GM23338 (cell line): ENCODE measurements around the gene CYB561D2. TPM values are rescaled to one million over a fixed set of nuclear protein-coding genes. Genes with fewer than 3 reads are reported as not detected.
A peak's percentile ranks its signal among the peaks of the same experiment; 100 is the strongest.

ENCODE experiments used
- ATAC-seq: fragments of 200-7000 bp; cut with Tn5 transposase; 3 replicates; pipeline ENCODE4 v1.9.1; 2020
- DNase-seq: peaks from one replicate; pipeline ENCODE4 v3.0.0-alpha.2; 2015; ENCODE audit warnings: low spot score
- H2AFZ ChIP-seq: fragments of 200-600 bp; sonication (generic); 2 replicates; pipeline ENCODE4 v1.8.0; 2016; ENCODE audit warnings: antibody characterized with exemption, mild to moderate bottlenecking, moderate library complexity
- H3F3A ChIP-seq: fragments of 200-600 bp; sonication (generic); replicated peaks from 2 replicates; pipeline ENCODE4 v1.8.0; 2017; ENCODE audit warnings: antibody characterized with exemption, mixed run types, low read depth
- H3K27ac ChIP-seq: fragments of 200-600 bp; sonication (generic); 2 replicates; pipeline ENCODE4 v1.6.1; 2016; ENCODE audit warnings: low read depth
- H3K27me3 ChIP-seq: fragments of 200-600 bp; sonication (generic); 2 replicates; pipeline ENCODE4 v1.8.0; 2016; ENCODE audit warnings: mild to moderate bottlenecking, mixed run types, moderate library complexity; ENCODE audit not compliant: insufficient read depth
- H3K36me3 ChIP-seq: fragments of 200-600 bp; sonication (generic); 2 replicates; pipeline ENCODE4 v1.8.0; 2016; ENCODE audit warnings: mild to moderate bottlenecking; ENCODE audit not compliant: insufficient read depth
- H3K4me1 ChIP-seq: fragments of 200-600 bp; sonication (generic); 2 replicates; pipeline ENCODE4 v1.8.0; 2016; ENCODE audit warnings: mild to moderate bottlenecking, moderate library complexity; ENCODE audit not compliant: insufficient read depth
- H3K4me2 ChIP-seq: fragments of 200-600 bp; sonication (generic); 2 replicates; pipeline ENCODE4 v1.7.1; 2017; ENCODE audit warnings: mixed run types
- H3K4me3 ChIP-seq: fragments of 200-600 bp; sonication (generic); 2 replicates; pipeline ENCODE4 v1.6.1; 2016; ENCODE audit warnings: mixed run types
- H3K79me2 ChIP-seq: fragments of 200-600 bp; sonication (generic); replicated peaks from 2 replicates; pipeline ENCODE4 v1.8.0; 2017; ENCODE audit warnings: mild to moderate bottlenecking; ENCODE audit not compliant: insufficient read depth
- H3K9me2 ChIP-seq: fragments of 200-600 bp; sonication (generic); 2 replicates; pipeline ENCODE4 v1.8.0; 2017; ENCODE audit not compliant: insufficient read depth
- H4K20me1 ChIP-seq: fragments of 200-600 bp; sonication (generic); replicated peaks from 2 replicates; pipeline ENCODE4 v1.8.0; 2017; ENCODE audit warnings: mild to moderate bottlenecking; ENCODE audit not compliant: insufficient read depth
- H3K27ac Mint-ChIP-seq: 2 replicates; pipeline ENCODE4 v1.8.0; 2020; ENCODE audit warnings: inconsistent platforms, mild to moderate bottlenecking, moderate library complexity, mixed read lengths
- H3K27me3 Mint-ChIP-seq: 3 replicates; pipeline ENCODE4 v1.8.0; 2022; ENCODE audit warnings: low read depth, mild to moderate bottlenecking, moderate library complexity, mixed read lengths, inconsistent platforms; ENCODE audit not compliant: insufficient read depth, poor library complexity
- H3K36me3 Mint-ChIP-seq: 3 replicates; pipeline ENCODE4 v1.8.0; 2021; ENCODE audit warnings: low read depth, mild to moderate bottlenecking, inconsistent platforms, moderate library complexity, mixed read lengths
- H3K4me1 Mint-ChIP-seq: 3 replicates; pipeline ENCODE4 v1.8.0; 2020; ENCODE audit warnings: mild to moderate bottlenecking, inconsistent platforms, mixed read lengths
- H3K4me3 Mint-ChIP-seq: 3 replicates; pipeline ENCODE4 v1.8.0; 2021; ENCODE audit warnings: moderate library complexity, mild to moderate bottlenecking, inconsistent platforms, mixed read lengths
- H3K9me3 Mint-ChIP-seq: 3 replicates; pipeline ENCODE4 v1.8.0; 2020; ENCODE audit warnings: moderate library complexity, mild to moderate bottlenecking, inconsistent platforms, mixed read lengths
- CTCF ChIP-seq, 2 experiments: fragments of 200-600 bp in 1 of 2; sonication (generic) in 1 of 2; conservative IDR thresholded peaks; 2 replicates each; pipeline versions ENCODE4 v1.5.1 to v1.6.1; 2016 to 2017; ENCODE audit warnings: antibody characterized with exemption in 2 of 2, low read depth in 2 of 2, mild to moderate bottlenecking in 2 of 2, moderate library complexity in 1 of 2
- EZH2phosphoT487 ChIP-seq: fragments of 200-600 bp; sonication (generic); IDR thresholded peaks from one replicate; pipeline ENCODE4 v1.8.1; 2018; ENCODE audit warnings: antibody characterized with exemption; ENCODE audit not compliant: unreplicated experiment
- POLR2AphosphoS5 ChIP-seq: IDR thresholded peaks from 2 replicates; pipeline ENCODE4 v1.6.1; 2016; ENCODE audit warnings: antibody characterized with exemption, low read depth
- REST ChIP-seq: IDR thresholded peaks from one replicate; pipeline ENCODE4 v1.6.1; 2018; ENCODE audit warnings: antibody characterized with exemption; ENCODE audit not compliant: unreplicated experiment
- STAT1 ChIP-seq: IDR thresholded peaks from one replicate; pipeline ENCODE4 v1.6.1; 2016; ENCODE audit warnings: antibody characterized with exemption; ENCODE audit not compliant: unreplicated experiment
- ZNF331 ChIP-seq: fragments of 250-450 bp; sonication (Bioruptor Pico); IDR thresholded peaks from 2 replicates; pipeline ENCODE4 v1.5.0; 2020; ENCODE audit warnings: low read depth, mild to moderate bottlenecking, moderate library complexity
- ZNF462 ChIP-seq: fragments of 250-450 bp; sonication (Bioruptor Pico); IDR thresholded peaks from 2 replicates; pipeline ENCODE4 v1.5.0; 2020; ENCODE audit warnings: mild to moderate bottlenecking, moderate library complexity
- polyA plus RNA-seq: library from polyadenylated mRNA; unstranded; fragments of >200 nt; fragmentation: Nextera tagmentation; extraction: Ambion mirVana; gene quantifications from 2 replicates; pipeline ENCODE4 v1.2.1, GENCODE V29; 2016
- total RNA-seq: library from RNA; depleted of rRNA; stranded (reverse); fragments of >200 nt; shearing (Covaris generic); gene quantifications from 2 replicates; pipeline ENCODE4 v1.2.3, GENCODE V29; 2014

Gene CYB561D2
- total and polyA plus RNA-seq, 2 experiments from 2014 or later = 10.1 to 18.2 TPM

GRCh38 chr3:50320853-50321335 is 29.8 kb upstream of the CYB561D2 start (continued):
- TF ChIP-seq ZNF462 (CRISPR knock-in tag) = no peak

- Histone ChIP-seq H2AFZ (peak overlapping the region; percentile 93), H3K27me3 (no peaks in the 10 kb centered on the region), H3K4me2 (peak overlapping the region; percentile 99), H3K9me2 (no peaks in the 10 kb centered on the region), H3K36me3 (peaks cover 8% of the 10 kb centered on the region), H3K4me3 (peak overlapping the region; percentile 97), H4K20me1 (peaks cover 5% of the 10 kb centered on the region; the same call in 1 of the 2 replicates), H3F3A (peaks cover 17% of the 10 kb centered on the region; the same call in 1 of the 2 replicates), H3K79me2 (peaks cover 26% of the 10 kb centered on the region), H3K4me1 (peaks cover 15% of the 10 kb centered on the region), H3K27ac (peak overlapping the region; percentile 100)
- ATAC-seq (peak; percentile 72), DNase-seq (peak; percentile 96)
- Mint-ChIP-seq H3K9me3 (no peaks in the 10 kb centered on the region), H3K36me3 (peaks cover 50% of the 10 kb centered on the region), H3K4me1 (peaks cover 43% of the 10 kb centered on the region), H3K27me3 (peaks cover 11% of the 10 kb centered on the region), H3K27ac (peak overlapping the region; percentile 99), H3K4me3 (peak overlapping the region; percentile 86)
- TF ChIP-seq STAT1 = no peak
- no peak for TF ChIP-seq REST
- TF ChIP-seq ZNF331 (CRISPR knock-in tag) = no peak
- peak; percentile 60 to 70 for TF ChIP-seq CTCF (conservative IDR thresholded peaks at IDR 0.05; ENCODE audit: low read depth in 2 of 2)
- peak; percentile 72 for TF ChIP-seq POLR2AphosphoS5
- TF ChIP-seq EZH2phosphoT487 = no peak
These were observed 29.1 kb upstream of the CYB561D2 start for GRCh38 chr3:50321336-50322114.
